Nephron (organoid): Measurements from ENCODE around the gene KRT24.

Experiments
- H3K27ac Mint-ChIP-seq, 3 experiments: 2 replicates each; pipeline ENCODE4 v1.8.0; 2020; ENCODE audit warnings: mixed read lengths in 3 of 3, mild to moderate bottlenecking in 2 of 3, moderate library complexity in 1 of 3
- H3K27me3 Mint-ChIP-seq: 2 replicates; pipeline ENCODE4 v1.8.0; 2021; ENCODE audit warnings: low read depth, mild to moderate bottlenecking, moderate library complexity, mixed read lengths
- H3K36me3 Mint-ChIP-seq: 2 replicates; pipeline ENCODE4 v1.8.0; 2020; ENCODE audit warnings: low read depth, mixed read lengths
- H3K4me1 Mint-ChIP-seq: 2 replicates; pipeline ENCODE4 v1.8.0; 2020; ENCODE audit warnings: mixed read lengths
- H3K4me3 Mint-ChIP-seq, 3 experiments: 2 replicates each; pipeline ENCODE4 v1.8.0; 2020; ENCODE audit warnings: mild to moderate bottlenecking in 3 of 3, mixed read lengths in 3 of 3, moderate library complexity in 2 of 3
- H3K9me3 Mint-ChIP-seq: 2 replicates; pipeline ENCODE4 v1.8.0; 2020; ENCODE audit warnings: mixed read lengths
- CTCF ChIP-seq, 3 experiments: fragments of 200-600 bp; sonication (generic); IDR thresholded peaks; one replicate each; pipeline ENCODE4 v1.5.0; 2021; ENCODE audit warnings: antibody characterized with exemption in 3 of 3; ENCODE audit not compliant: unreplicated experiment in 3 of 3

KRT24 gene

GRCh38 chr17:40702271-40702670 lies 1.3 kb downstream of the KRT24 start:
- H3K9me3 Mint-ChIP-seq = no peaks in the 10 kb centered on the region
- H3K4me3 Mint-ChIP-seq = no peak overlapping the region
- peaks cover 18% of the 10 kb centered on the region for H3K4me1 Mint-ChIP-seq
- H3K36me3 Mint-ChIP-seq = no peaks in the 10 kb centered on the region
- no peak overlapping the region for H3K27ac Mint-ChIP-seq
- TF ChIP-seq CTCF (IDR thresholded peaks at IDR 0.05; ENCODE audit: unreplicated experiment in 3 of 3) = no peak
- peaks cover 12% of the 10 kb centered on the region for H3K27me3 Mint-ChIP-seq

- peaks cover 12% of the 10 kb centered on the region for H3K27me3 Mint-ChIP-seq
- H3K36me3 Mint-ChIP-seq = no peaks in the 10 kb centered on the region
- H3K4me3 Mint-ChIP-seq = no peak overlapping the region
- H3K27ac Mint-ChIP-seq = peak overlapping the region; percentile 49 to 73 (median 61)
- H3K4me1 Mint-ChIP-seq = peaks cover 31% of the 10 kb centered on the region
- H3K9me3 Mint-ChIP-seq = no peaks in the 10 kb centered on the region
- no peak for TF ChIP-seq CTCF (IDR thresholded peaks at IDR 0.05; ENCODE audit: unreplicated experiment in 3 of 3)
These were observed 3.7 kb downstream of the KRT24 start for GRCh38 chr17:40699853-40700252.

- no peaks in the 10 kb centered on the region for H3K36me3 Mint-ChIP-seq
- no peak overlapping the region for H3K4me3 Mint-ChIP-seq
- peaks cover 31% of the 10 kb centered on the region for H3K4me1 Mint-ChIP-seq
- peaks cover 16% of the 10 kb centered on the region for H3K27me3 Mint-ChIP-seq
- H3K27ac Mint-ChIP-seq = peak overlapping the region; percentile 17 to 49 (median 30)
- no peak for TF ChIP-seq CTCF (IDR thresholded peaks at IDR 0.05; ENCODE audit: unreplicated experiment in 3 of 3)
- no peaks in the 10 kb centered on the region for H3K9me3 Mint-ChIP-seq
These were observed 4.2 kb downstream of the KRT24 start for GRCh38 chr17:40699371-40699770.

GRCh38 chr17:40697297-40697696 lies 6.3 kb downstream of the KRT24 start:
- H3K36me3 Mint-ChIP-seq = no peaks in the 10 kb centered on the region
- H3K9me3 Mint-ChIP-seq = no peaks in the 10 kb centered on the region
- peaks cover 10% of the 10 kb centered on the region for H3K27me3 Mint-ChIP-seq
- peak overlapping the region in 1 of 3 experiments; percentile 9 for H3K4me3 Mint-ChIP-seq
- H3K27ac Mint-ChIP-seq = peak overlapping the region; percentile 87 to 96 (median 89)
- no peak for TF ChIP-seq CTCF (IDR thresholded peaks at IDR 0.05; ENCODE audit: unreplicated experiment in 3 of 3)
- peaks cover 31% of the 10 kb centered on the region for H3K4me1 Mint-ChIP-seq

- Mint-ChIP-seq H3K9me3 (no peaks in the 10 kb centered on the region), H3K36me3 (no peaks in the 10 kb centered on the region), H3K27me3 (peaks cover 10% of the 10 kb centered on the region), H3K4me3 (no peak overlapping the region), H3K4me1 (peaks cover 31% of the 10 kb centered on the region), H3K27ac (peak overlapping the region; percentile 87 to 96 (median 89))
- TF ChIP-seq CTCF (IDR thresholded peaks at IDR 0.05; ENCODE audit: unreplicated experiment in 3 of 3) = no peak
These were observed 6.9 kb downstream of the KRT24 start for GRCh38 chr17:40696651-40697072.

- H3K4me3 Mint-ChIP-seq = peak overlapping the region in 1 of 3 experiments; percentile 20
- no peaks in the 10 kb centered on the region for H3K36me3 Mint-ChIP-seq
- H3K4me1 Mint-ChIP-seq = peaks cover 31% of the 10 kb centered on the region
- peak overlapping the region; percentile 87 to 96 (median 89) for H3K27ac Mint-ChIP-seq
- TF ChIP-seq CTCF (IDR thresholded peaks at IDR 0.05; ENCODE audit: unreplicated experiment in 3 of 3) = no peak
- peaks cover 10% of the 10 kb centered on the region for H3K27me3 Mint-ChIP-seq
- H3K9me3 Mint-ChIP-seq = no peaks in the 10 kb centered on the region
These were observed 7.6 kb downstream of the KRT24 start for GRCh38 chr17:40695874-40696472.
